ENCODE measurements around the gene ANO10. TPM values are rescaled to one million over a fixed set of nuclear protein-coding genes. Genes with fewer than 3 reads are reported as not detected.
A peak's percentile ranks its signal among the peaks of the same experiment; 100 is the strongest.

The ANO10 gene
- total and polyA plus RNA-seq, 4 donors, result 19.9 to 33.2 (median 25.3) TPM

DNA sequence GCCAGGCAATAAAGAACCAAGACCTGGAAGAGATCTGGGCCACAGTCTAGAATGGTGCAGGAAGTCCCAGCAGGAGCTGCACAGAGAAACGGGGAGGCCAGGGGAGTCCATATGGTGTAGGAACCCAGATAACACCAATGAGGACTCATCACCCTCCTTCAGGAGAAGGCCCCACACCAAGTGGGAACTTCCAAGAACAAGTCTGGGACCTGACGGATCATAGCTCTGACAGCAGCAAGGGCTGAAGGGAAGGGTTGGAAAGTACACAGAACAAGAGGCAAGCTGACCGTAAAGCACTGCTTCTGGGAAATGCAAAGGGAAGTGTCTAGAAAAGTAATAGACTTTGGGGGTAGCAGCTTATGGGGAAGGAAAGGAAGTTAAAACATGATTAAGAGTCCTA, 34.5 kb downstream of the ANO10 start:
- 90 to 92% methylated on average over 3 of the region's 3 CpGs for WGBS, 2 donors
- Histone ChIP-seq H3K9me3 (ENCODE audit: control insufficient read depth in 4 of 4, insufficient read depth in 3 of 4, low read length in 3 of 4) (peaks cover 0 to 11% (median 0%) of the 10 kb centered on the region in 4 donors), H3K27me3 (ENCODE audit: control insufficient read depth in 3 of 3, insufficient read depth in 3 of 3, low read length in 2 of 3) (no peaks in the 10 kb centered on the region), H3K4me3 (no peak overlapping the region), H3K36me3 (ENCODE audit: control insufficient read depth in 4 of 4, insufficient read depth in 4 of 4, low read length in 4 of 4) (peaks cover 0 to 6% (median 3%) of the 10 kb centered on the region in 4 donors), H3K4me1 (ENCODE audit: control insufficient read depth in 5 of 5, insufficient read depth in 5 of 5, low read length in 5 of 5) (peaks cover 0 to 10% (median 4%) of the 10 kb centered on the region in 5 donors), H3K27ac (ENCODE audit: low read depth in 1 of 2, low read length in 1 of 2) (no peak overlapping the region), H3K9ac (ENCODE audit: insufficient read depth in 1 of 2, low read length in 2 of 2) (no peak overlapping the region)
- TF ChIP-seq, protein P1, sequence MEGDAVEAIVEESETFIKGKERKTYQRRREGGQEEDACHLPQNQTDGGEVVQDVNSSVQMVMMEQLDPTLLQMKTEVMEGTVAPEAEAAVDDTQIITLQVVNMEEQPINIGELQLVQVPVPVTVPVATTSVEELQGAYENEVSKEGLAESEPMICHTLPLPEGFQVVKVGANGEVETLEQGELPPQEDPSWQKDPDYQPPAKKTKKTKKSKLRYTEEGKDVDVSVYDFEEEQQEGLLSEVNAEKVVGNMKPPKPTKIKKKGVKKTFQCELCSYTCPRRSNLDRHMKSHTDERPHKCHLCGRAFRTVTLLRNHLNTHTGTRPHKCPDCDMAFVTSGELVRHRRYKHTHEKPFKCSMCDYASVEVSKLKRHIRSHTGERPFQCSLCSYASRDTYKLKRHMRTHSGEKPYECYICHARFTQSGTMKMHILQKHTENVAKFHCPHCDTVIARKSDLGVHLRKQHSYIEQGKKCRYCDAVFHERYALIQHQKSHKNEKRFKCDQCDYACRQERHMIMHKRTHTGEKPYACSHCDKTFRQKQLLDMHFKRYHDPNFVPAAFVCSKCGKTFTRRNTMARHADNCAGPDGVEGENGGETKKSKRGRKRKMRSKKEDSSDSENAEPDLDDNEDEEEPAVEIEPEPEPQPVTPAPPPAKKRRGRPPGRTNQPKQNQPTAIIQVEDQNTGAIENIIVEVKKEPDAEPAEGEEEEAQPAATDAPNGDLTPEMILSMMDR (IDR thresholded peaks at IDR 0.05; ENCODE audit: control extremely low read depth, extremely low read depth), result no peak
- DNase-seq (no peak), ATAC-seq (ENCODE audit: insufficient read depth, low FRiP score) (no peak)

DNA sequence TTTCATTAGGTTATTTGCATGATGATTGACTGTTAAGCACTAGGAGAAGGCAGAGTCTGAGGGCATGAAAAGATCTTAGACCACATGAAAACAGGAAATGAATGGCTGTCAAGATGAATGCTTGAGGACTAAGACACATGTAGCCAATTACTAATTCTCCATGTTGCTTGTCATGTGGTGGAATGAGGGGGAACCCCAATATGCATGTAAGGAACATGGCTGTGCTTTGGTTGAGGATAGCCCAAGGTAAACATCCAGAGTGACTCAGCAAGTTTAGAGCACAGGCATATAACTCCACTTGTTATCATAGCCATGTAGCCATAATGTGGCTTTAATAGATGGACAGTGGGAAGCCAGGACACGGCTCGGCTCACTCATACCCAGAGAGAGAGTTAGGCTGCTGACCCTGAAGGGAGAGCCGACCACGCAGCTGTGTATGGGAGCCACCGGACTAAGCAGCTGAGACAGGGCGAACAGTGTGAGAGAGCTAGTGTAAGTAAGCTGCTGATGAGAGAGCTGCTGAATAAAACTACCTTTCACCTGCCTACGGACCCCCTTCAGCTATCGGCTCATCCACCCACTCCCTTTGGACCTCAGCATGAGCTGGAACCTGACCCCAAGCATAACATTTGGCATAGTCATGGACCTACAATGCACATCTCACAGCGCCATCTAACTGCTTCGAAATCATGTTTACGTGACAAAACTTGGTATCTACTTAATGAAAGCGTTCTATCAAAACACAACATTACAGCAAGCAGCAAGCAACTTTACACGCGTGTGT, 37.6 kb downstream of the ANO10 start:
- WGBS, 2 donors, result 96 to 97% methylated on average over 14 of the region's 14 CpGs
- peaks cover 0 to 2% (median 0%) of the 10 kb centered on the region in 4 donors for H3K9me3 ChIP-seq (ENCODE audit: control insufficient read depth in 4 of 4, insufficient read depth in 3 of 4, low read length in 3 of 4)
- H3K9ac ChIP-seq (ENCODE audit: insufficient read depth in 1 of 2, low read length in 2 of 2), result no peak overlapping the region
- no peaks in the 10 kb centered on the region for H3K27me3 ChIP-seq (ENCODE audit: control insufficient read depth in 3 of 3, insufficient read depth in 3 of 3, low read length in 2 of 3)
- TF ChIP-seq, protein P1 (IDR thresholded peaks at IDR 0.05; ENCODE audit: control extremely low read depth, extremely low read depth), result no peak
- H3K4me3 ChIP-seq, result no peak overlapping the region
- H3K4me1 ChIP-seq (ENCODE audit: control insufficient read depth in 5 of 5, insufficient read depth in 5 of 5, low read length in 5 of 5), result peaks cover 0 to 10% (median 4%) of the 10 kb centered on the region in 5 donors
- H3K36me3 ChIP-seq (ENCODE audit: control insufficient read depth in 4 of 4, insufficient read depth in 4 of 4, low read length in 4 of 4), result no peaks in the 10 kb centered on the region
- DNase-seq (no peak), ATAC-seq (ENCODE audit: insufficient read depth, low FRiP score) (no peak)
- no peak overlapping the region for H3K27ac ChIP-seq (ENCODE audit: low read depth in 1 of 2, low read length in 1 of 2)

GRCh38 chr3:43583481-43583880, 38.3 kb downstream of the ANO10 start:
- DNase-seq, result no peak
- Histone ChIP-seq H3K9me3 (ENCODE audit: control insufficient read depth in 4 of 4, insufficient read depth in 3 of 4, low read length in 3 of 4) (peaks cover 0 to 2% (median 0%) of the 10 kb centered on the region in 4 donors), H3K27me3 (ENCODE audit: control insufficient read depth in 3 of 3, insufficient read depth in 3 of 3, low read length in 2 of 3) (no peaks in the 10 kb centered on the region), H3K4me1 (ENCODE audit: control insufficient read depth in 5 of 5, insufficient read depth in 5 of 5, low read length in 5 of 5) (peaks cover 0 to 10% (median 4%) of the 10 kb centered on the region in 5 donors), H3K27ac (ENCODE audit: low read depth in 1 of 2, low read length in 1 of 2) (no peak overlapping the region), H3K36me3 (ENCODE audit: control insufficient read depth in 4 of 4, insufficient read depth in 4 of 4, low read length in 4 of 4) (no peaks in the 10 kb centered on the region), H3K9ac (ENCODE audit: insufficient read depth in 1 of 2, low read length in 2 of 2) (peak overlapping the region in 1 of 2 donors; percentile 28), H3K4me3 (no peak overlapping the region)
- WGBS, 2 donors, result 79 to 90% methylated on average over 4 of the region's 4 CpGs
- no peak for ATAC-seq (ENCODE audit: insufficient read depth, low FRiP score)
- TF ChIP-seq, protein P1 (IDR thresholded peaks at IDR 0.05; ENCODE audit: control extremely low read depth, extremely low read depth), result no peak
